NCI-H446 (cell line): ENCODE measurements around the gene FMO2.

Source experiments
- DNase-seq, 2 experiments: peaks; one replicate each; lab custom pipeline; 2025; lab: John Stamatoyannopoulos, UW

FMO2 gene

GRCh38 chr1:171174560-171175294 lies 10.4 kb upstream of the FMO2 start:
- DNase-seq = no peak

- no peak for DNase-seq
Measured at GRCh38 chr1:171177261-171177660, 7.8 kb upstream of the FMO2 start.

GRCh38 chr1:171179318-171180227 lies 5.5 kb upstream of the FMO2 start:
- no peak for DNase-seq

GRCh38 chr1:171180670-171181069 lies 4.4 kb upstream of the FMO2 start:
- no peak for DNase-seq

GRCh38 chr1:171188388-171189266 lies 3.5 kb downstream of the FMO2 start:
- peak; percentile 47 to 61 for DNase-seq

- no peak for DNase-seq
Measured at GRCh38 chr1:171191992-171192391, 6.9 kb downstream of the FMO2 start.

- no peak for DNase-seq
Measured at GRCh38 chr1:171195767-171196166, 10.7 kb downstream of the FMO2 start.

- DNase-seq = no peak
Measured at GRCh38 chr1:171196351-171196750, 11.3 kb downstream of the FMO2 start.

- no peak for DNase-seq
Measured at GRCh38 chr1:171198081-171198480, 13.0 kb downstream of the FMO2 start.

- no peak for DNase-seq
Measured at GRCh38 chr1:171204296-171204695, 19.2 kb downstream of the FMO2 start.

GRCh38 chr1:171206204-171206977 lies 21.3 kb downstream of the FMO2 start:
- no peak for DNase-seq

GRCh38 chr1:171206978-171207355 lies 21.9 kb downstream of the FMO2 start:
- DNase-seq = no peak

GRCh38 chr1:171207377-171207776 lies 22.3 kb downstream of the FMO2 start:
- DNase-seq = no peak

- no peak for DNase-seq
Measured at GRCh38 chr1:171210355-171210754, 25.3 kb downstream of the FMO2 start.

GRCh38 chr1:171212607-171213351 lies 27.7 kb downstream of the FMO2 start:
- DNase-seq = no peak

- DNase-seq = no peak
Measured at GRCh38 chr1:171213559-171214454, 28.7 kb downstream of the FMO2 start.

GRCh38 chr1:171217658-171218443 lies 32.8 kb downstream of the FMO2 start:
- no peak for DNase-seq

- DNase-seq = no peak
Measured at GRCh38 chr1:171218661-171219060, 33.6 kb downstream of the FMO2 start.
